ENCODE measurements around the gene XIRP1. TPM values are rescaled to one million over a fixed set of nuclear protein-coding genes. Genes with fewer than 3 reads are reported as not detected.

Gene XIRP1
- total RNA-seq, 1 donor from 2014 or later, result 0.12 TPM

- H3K4me3 ChIP-seq (ENCODE audit: low read depth, low read length), result no peak overlapping the region
These were observed 17.7 kb upstream of the XIRP1 start for GRCh38 chr3:39210078-39210477.

GRCh38 chr3:39209329-39209970 lies 17.1 kb upstream of the XIRP1 start:
- DNase-seq (ENCODE audit: low read depth), result no peak
- TF ChIP-seq, protein P1, sequence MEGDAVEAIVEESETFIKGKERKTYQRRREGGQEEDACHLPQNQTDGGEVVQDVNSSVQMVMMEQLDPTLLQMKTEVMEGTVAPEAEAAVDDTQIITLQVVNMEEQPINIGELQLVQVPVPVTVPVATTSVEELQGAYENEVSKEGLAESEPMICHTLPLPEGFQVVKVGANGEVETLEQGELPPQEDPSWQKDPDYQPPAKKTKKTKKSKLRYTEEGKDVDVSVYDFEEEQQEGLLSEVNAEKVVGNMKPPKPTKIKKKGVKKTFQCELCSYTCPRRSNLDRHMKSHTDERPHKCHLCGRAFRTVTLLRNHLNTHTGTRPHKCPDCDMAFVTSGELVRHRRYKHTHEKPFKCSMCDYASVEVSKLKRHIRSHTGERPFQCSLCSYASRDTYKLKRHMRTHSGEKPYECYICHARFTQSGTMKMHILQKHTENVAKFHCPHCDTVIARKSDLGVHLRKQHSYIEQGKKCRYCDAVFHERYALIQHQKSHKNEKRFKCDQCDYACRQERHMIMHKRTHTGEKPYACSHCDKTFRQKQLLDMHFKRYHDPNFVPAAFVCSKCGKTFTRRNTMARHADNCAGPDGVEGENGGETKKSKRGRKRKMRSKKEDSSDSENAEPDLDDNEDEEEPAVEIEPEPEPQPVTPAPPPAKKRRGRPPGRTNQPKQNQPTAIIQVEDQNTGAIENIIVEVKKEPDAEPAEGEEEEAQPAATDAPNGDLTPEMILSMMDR (conservative IDR thresholded peaks at IDR 0.05; ENCODE audit: low read depth, low read length), result no peak
- H3K4me3 ChIP-seq (ENCODE audit: low read depth, low read length), result no peak overlapping the region

More at GRCh38 chr3:39210078-39210477, 17.7 kb upstream of the XIRP1 start:
- TF ChIP-seq, protein P1 (conservative IDR thresholded peaks at IDR 0.05; ENCODE audit: low read depth, low read length), result no peak
- DNase-seq (ENCODE audit: low read depth), result no peak

- peak; percentile 4 for DNase-seq (ENCODE audit: low read depth)
- no peak overlapping the region for H3K4me3 ChIP-seq (ENCODE audit: low read depth, low read length)
- TF ChIP-seq, protein P1 (conservative IDR thresholded peaks at IDR 0.05; ENCODE audit: low read depth, low read length), result peak; percentile 74
These were observed 16.2 kb upstream of the XIRP1 start for GRCh38 chr3:39208463-39209055.

DNA sequence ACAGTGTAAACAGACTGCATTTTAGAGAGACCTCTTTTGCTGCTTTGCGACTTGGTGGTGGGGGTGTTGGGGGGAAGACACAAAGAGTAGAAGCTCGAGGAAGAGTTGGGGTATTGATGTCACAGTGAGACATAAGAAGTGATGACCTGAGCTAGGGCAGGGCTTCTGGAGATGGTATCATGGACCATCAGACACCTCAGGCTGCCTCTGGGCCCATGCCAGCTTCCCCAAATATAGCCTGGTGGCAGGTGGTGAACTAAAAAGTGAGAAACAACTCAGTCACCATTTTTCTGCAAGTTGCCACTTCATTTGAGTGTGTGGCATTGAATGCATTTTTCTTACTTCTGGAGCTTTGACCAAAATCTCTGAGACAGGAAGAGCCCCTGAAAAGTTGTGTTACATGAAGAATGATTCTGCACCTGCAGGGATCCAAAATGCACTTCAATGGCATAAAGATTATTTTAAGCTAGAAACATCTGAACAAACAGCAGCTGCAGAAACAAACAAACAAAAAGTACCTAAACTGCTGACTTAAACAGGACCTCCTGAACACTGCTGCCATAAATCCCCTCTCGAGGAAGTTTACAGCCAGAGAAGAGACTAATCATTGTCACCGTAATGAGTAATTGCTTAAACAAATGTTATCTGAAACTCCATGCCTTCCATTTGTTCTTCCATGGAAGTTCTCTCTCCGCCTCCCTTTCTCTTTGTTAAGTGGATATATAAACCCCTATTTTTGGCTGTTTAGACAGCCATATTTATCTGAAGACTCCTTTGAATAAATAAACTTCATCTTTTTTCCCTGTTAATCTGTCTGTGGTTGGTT lies 15.2 kb upstream of the XIRP1 start:
- no peak overlapping the region for H3K4me3 ChIP-seq (ENCODE audit: low read depth, low read length)
- no peak for DNase-seq (ENCODE audit: low read depth)
- TF ChIP-seq, protein P1 (conservative IDR thresholded peaks at IDR 0.05; ENCODE audit: low read depth, low read length), result no peak

GRCh38 chr3:39205919-39206516 lies 13.6 kb upstream of the XIRP1 start:
- TF ChIP-seq, protein P1 (conservative IDR thresholded peaks at IDR 0.05; ENCODE audit: low read depth, low read length), result no peak
- H3K4me3 ChIP-seq (ENCODE audit: low read depth, low read length), result no peak overlapping the region
- DNase-seq (ENCODE audit: low read depth), result no peak

GRCh38 chr3:39205131-39205530 lies 12.7 kb upstream of the XIRP1 start:
- DNase-seq (ENCODE audit: low read depth), result no peak
- no peak overlapping the region for H3K4me3 ChIP-seq (ENCODE audit: low read depth, low read length)
- TF ChIP-seq, protein P1 (conservative IDR thresholded peaks at IDR 0.05; ENCODE audit: low read depth, low read length), result no peak

Data from epithelial cell of proximal tubule (primary cell).